BE2C (cell line): ENCODE data around the gene C3orf22.

Source experiments
- DNase-seq: peaks from one replicate; pipeline ENCODE4 v3.0.0-alpha.2; 2020
- H3K27me3 ChIP-seq: fragments of 250-450 bp; sonication (Bioruptor Pico); 2 replicates; pipeline ENCODE4 v1.5.1; 2020; ENCODE audit warnings: mild to moderate bottlenecking
- H3K36me3 ChIP-seq: fragments of 250-450 bp; sonication (Bioruptor Pico); 2 replicates; pipeline ENCODE4 v1.5.1; 2020; ENCODE audit warnings: mild to moderate bottlenecking
- H3K4me1 ChIP-seq: fragments of 250-450 bp; sonication (Bioruptor Pico); 2 replicates; pipeline ENCODE4 v1.5.1; 2020
- H3K4me3 ChIP-seq: 2 replicates; pipeline ENCODE4 v1.5.1; 2011; ENCODE audit warnings: low read depth, low read length
- H3K9me3 ChIP-seq: fragments of 250-450 bp; sonication (Bioruptor Pico); 2 replicates; pipeline ENCODE4 v1.5.1; 2020
- CTCF ChIP-seq: IDR thresholded peaks from 2 replicates; pipeline ENCODE4 v1.5.1; 2012; ENCODE audit warnings: mild to moderate bottlenecking, low read depth, low read length

Gene C3orf22

GRCh38 chr3:126550488-126551051, 8.2 kb downstream of the C3orf22 start:
- Histone ChIP-seq H3K36me3 (no peaks in the 10 kb centered on the region), H3K4me1 (no peaks in the 10 kb centered on the region), H3K27me3 (no peaks in the 10 kb centered on the region), H3K4me3 (no peak overlapping the region), H3K9me3 (no peaks in the 10 kb centered on the region)
- peak; percentile 3 for DNase-seq
- TF ChIP-seq CTCF: no peak

- Histone ChIP-seq H3K36me3 (no peaks in the 10 kb centered on the region), H3K9me3 (no peaks in the 10 kb centered on the region), H3K27me3 (no peaks in the 10 kb centered on the region), H3K4me3 (no peak overlapping the region), H3K4me1 (no peaks in the 10 kb centered on the region)
- DNase-seq: peak; percentile 5
- TF ChIP-seq CTCF: no peak
Measured at GRCh38 chr3:126549861-126550487, 8.8 kb downstream of the C3orf22 start.

- Histone ChIP-seq H3K4me1 (no peaks in the 10 kb centered on the region), H3K9me3 (no peaks in the 10 kb centered on the region), H3K27me3 (no peaks in the 10 kb centered on the region), H3K4me3 (no peak overlapping the region), H3K36me3 (no peaks in the 10 kb centered on the region)
- 0 out of 2 replicates have a peak, but pooled peaks have one; percentile 5 for TF ChIP-seq CTCF
- DNase-seq: peak; percentile 2
Measured at GRCh38 chr3:126548556-126549466, 9.9 kb downstream of the C3orf22 start.

GRCh38 chr3:126547721-126548120, 11.0 kb downstream of the C3orf22 start:
- DNase-seq: peak; percentile 2
- TF ChIP-seq CTCF: no peak
- no peak overlapping the region for H3K4me3 ChIP-seq
- H3K27me3 ChIP-seq: no peaks in the 10 kb centered on the region
- no peaks in the 10 kb centered on the region for H3K4me1 ChIP-seq
- H3K9me3 ChIP-seq: no peaks in the 10 kb centered on the region
- H3K36me3 ChIP-seq: no peaks in the 10 kb centered on the region

- no peak for TF ChIP-seq CTCF
- Histone ChIP-seq H3K4me1 (no peaks in the 10 kb centered on the region), H3K27me3 (no peaks in the 10 kb centered on the region), H3K9me3 (no peaks in the 10 kb centered on the region), H3K36me3 (no peaks in the 10 kb centered on the region), H3K4me3 (no peak overlapping the region)
- DNase-seq: no peak
Measured at GRCh38 chr3:126546549-126547239, 12.0 kb downstream of the C3orf22 start.
